ENCODE measurements around the gene FAM120B.

DNA sequence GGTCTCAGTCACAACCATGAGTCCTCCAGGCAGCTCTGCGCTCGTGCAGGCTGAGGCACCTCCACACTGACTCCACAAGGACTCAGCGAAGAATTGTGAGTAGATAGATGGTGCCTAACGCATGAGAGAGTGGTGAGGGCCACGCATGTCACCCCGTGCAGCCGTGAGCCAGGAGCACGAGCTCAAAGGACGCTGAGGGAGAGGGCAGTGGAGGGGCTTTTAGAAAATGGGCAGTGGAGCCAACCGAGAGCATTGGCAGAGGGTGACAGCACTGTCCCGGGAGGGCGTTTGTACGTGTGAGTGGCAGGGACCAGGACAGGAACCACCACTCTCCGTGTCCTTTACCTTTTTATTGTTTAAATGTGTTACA is 141.0 kb downstream of the FAM120B start:
- TF ChIP-seq CTCF (IDR thresholded peaks at IDR 0.05; ENCODE audit: poor library complexity, severe bottlenecking) = no peak
- TF ChIP-seq POLR2AphosphoS5 (IDR thresholded peaks at IDR 0.05) = no peak
- TF ChIP-seq EZH2 (IDR thresholded peaks at IDR 0.05; ENCODE audit: borderline replicate concordance, insufficient read depth, low read length, poor library complexity, severe bottlenecking) = no peak
- no peak for TF ChIP-seq REST (IDR thresholded peaks at IDR 0.05; ENCODE audit: borderline replicate concordance)
- TF ChIP-seq SMC3 (conservative IDR thresholded peaks at IDR 0.05; ENCODE audit: poor library complexity) = no peak
- no peak for TF ChIP-seq RAD21 (conservative IDR thresholded peaks at IDR 0.05)
- no peak for TF ChIP-seq EP300 (conservative IDR thresholded peaks at IDR 0.05; ENCODE audit: poor library complexity, severe bottlenecking)
- TF ChIP-seq MXI1 (conservative IDR thresholded peaks at IDR 0.05; ENCODE audit: poor library complexity, severe bottlenecking) = no peak
- no peak for TF ChIP-seq TAF1 (IDR thresholded peaks at IDR 0.05; ENCODE audit: low read depth)
